A673 (cell line): Measurements from ENCODE around the gene ARMH3. TPM values are rescaled to one million over a fixed set of nuclear protein-coding genes. Genes with fewer than 3 reads are reported as not detected.

Experiments
- Bru-seq: library from RNA; stranded (reverse); fragments of 400-500 nt; gene quantifications from one replicate; lab custom pipeline; 2021; lab: Mats Ljungman, UMichigan
- BruChase-seq, 2 experiments: library from RNA; stranded (reverse); fragments of 400-500 nt; gene quantifications; one replicate each; lab custom pipeline; 2021; lab: Mats Ljungman, UMichigan
- BruUV-seq: library from RNA; stranded (reverse); fragments of 400-500 nt; replicated peaks from 2 replicates; lab custom pipeline; 2021; lab: Mats Ljungman, UMichigan
- CTCF ChIA-PET: fragments of 300-600 bp; sonication (Branson Sonifier 250); formaldehyde crosslinking; loops from one replicate; lab custom pipeline; 2022; ENCODE audit warnings: antibody characterized with exemption; lab: Charles Lee
- POLR2A ChIA-PET: fragments of 300-600 bp; sonication (Branson Sonifier 250); formaldehyde crosslinking; loops from one replicate; lab custom pipeline; 2022; ENCODE audit warnings: antibody characterized with exemption; ENCODE audit not compliant: low non-redundant PET; lab: Charles Lee
- DNase-seq: peaks from one replicate; pipeline ENCODE4 v3.0.0-alpha.2; 2015; ENCODE audit warnings: low spot score
- H3K27ac ChIP-seq: fragments of 200-600 bp; sonication (generic); 2 replicates; pipeline ENCODE4 v1.5.1; 2016; ENCODE audit warnings: mixed run types, low read depth, mild to moderate bottlenecking, mixed read lengths, antibody characterized with exemption, low read length; ENCODE audit not compliant: poor library complexity, severe bottlenecking
- H3K27me3 ChIP-seq: fragments of 200-600 bp; sonication (generic); replicated peaks from 2 replicates; pipeline ENCODE4 v1.6.1; 2017; ENCODE audit warnings: mixed run types, low read depth, mild to moderate bottlenecking, mixed read lengths, antibody characterized with exemption, low read length; ENCODE audit not compliant: insufficient read depth, poor library complexity
- H3K36me3 ChIP-seq: fragments of 200-600 bp; sonication (generic); 2 replicates; pipeline ENCODE4 v1.6.1; 2016; ENCODE audit warnings: mixed run types, mild to moderate bottlenecking, mixed read lengths, antibody characterized with exemption, low read length; ENCODE audit not compliant: insufficient read depth, poor library complexity, severe bottlenecking
- H3K4me1 ChIP-seq: fragments of 200-600 bp; sonication (generic); 2 replicates; pipeline ENCODE4 v1.6.1; 2017; ENCODE audit warnings: mixed run types, mild to moderate bottlenecking, mixed read lengths, antibody characterized with exemption, low read length; ENCODE audit not compliant: insufficient read depth, poor library complexity, severe bottlenecking
- H3K4me3 ChIP-seq: fragments of 200-600 bp; sonication (generic); 2 replicates; pipeline ENCODE4 v1.5.1; 2016; ENCODE audit warnings: low read depth, mixed run types, mild to moderate bottlenecking, mixed read lengths, low read length; ENCODE audit not compliant: poor library complexity, severe bottlenecking
- H3K9me3 ChIP-seq: fragments of 200-600 bp; sonication (generic); 2 replicates; pipeline ENCODE4 v1.6.1; 2016; ENCODE audit warnings: mixed run types, low read depth, mild to moderate bottlenecking, mixed read lengths, antibody characterized with exemption, low read length; ENCODE audit not compliant: poor library complexity, severe bottlenecking
- EZH2 ChIP-seq: fragments of 200-600 bp; sonication (generic); IDR thresholded peaks from 2 replicates; pipeline ENCODE4 v1.6.1; 2017; ENCODE audit warnings: borderline replicate concordance, low read depth, mild to moderate bottlenecking, mixed read lengths, antibody characterized with exemption, low read length; ENCODE audit not compliant: poor library complexity, severe bottlenecking
- intact Hi-C: fragments of 100-400 bp; cut with micrococcal nuclease; formaldehyde crosslinking; loops from one replicate; pipeline ENCODE4 v1.10.0; 2022; ENCODE audit not compliant: unreplicated experiment
- long read RNA-seq: library from polyadenylated mRNA; stranded (forward); transcript quantifications from one replicate; pipeline ENCODE4 v2.0.0, GENCODE V29; 2022
- total RNA-seq: library from RNA; stranded (reverse); gene quantifications from 2 replicates; pipeline ENCODE4 v1.2.3, GENCODE V29; 2021
- TF ChIP-seq, protein P1 (sequence below): fragments of 300-800, 200-600 bp; sonication (generic); conservative IDR thresholded peaks from 2 replicates; pipeline ENCODE4 v1.5.1; 2017; ENCODE audit warnings: low read depth, mild to moderate bottlenecking, antibody characterized with exemption, low read length, moderate library complexity, mixed read lengths

The ARMH3 gene
- 17.8 and 19.7 TPM in 2 replicates for total RNA-seq
- Bru-seq, nascent RNA = percentile 73 among the genes with signal in this experiment
- percentile 67 among the genes with signal in this experiment for BruChase-seq, experiment 1, labeled RNA remaining after a 2-hour chase
- BruChase-seq, experiment 2, labeled RNA remaining after a 6-hour chase = percentile 71 among the genes with signal in this experiment
- long read RNA-seq, full-length matches to known transcripts = 11 of 29 reads
- long read RNA-seq, partial matches to known transcripts = 1 of 29 reads
- long read RNA-seq, other reads (novel, unspliced or antisense) = 17 of 29 reads

GRCh38 chr10:102055647-102056419 lies at the start of gene ARMH3:
TSS of gene ARMH3 (minus strand) at chr10:102056173. CDS start at chr10:102040114, 16,059 bp downstream.
- peaks cover 9% of the 10 kb centered on the region for H3K4me1 ChIP-seq
- H3K4me3 ChIP-seq = peak within 1 kb of the TSS; percentile 65
- intact Hi-C loops = no loop called here
- no peaks in the 10 kb centered on the region for H3K9me3 ChIP-seq
- H3K27ac ChIP-seq = peak within 1 kb of the TSS; percentile 83
- BruUV-seq = TSS peak; percentile 29
- CTCF ChIA-PET = no interaction called here
- TF ChIP-seq EZH2 = no peak
- TF ChIP-seq, protein P1, sequence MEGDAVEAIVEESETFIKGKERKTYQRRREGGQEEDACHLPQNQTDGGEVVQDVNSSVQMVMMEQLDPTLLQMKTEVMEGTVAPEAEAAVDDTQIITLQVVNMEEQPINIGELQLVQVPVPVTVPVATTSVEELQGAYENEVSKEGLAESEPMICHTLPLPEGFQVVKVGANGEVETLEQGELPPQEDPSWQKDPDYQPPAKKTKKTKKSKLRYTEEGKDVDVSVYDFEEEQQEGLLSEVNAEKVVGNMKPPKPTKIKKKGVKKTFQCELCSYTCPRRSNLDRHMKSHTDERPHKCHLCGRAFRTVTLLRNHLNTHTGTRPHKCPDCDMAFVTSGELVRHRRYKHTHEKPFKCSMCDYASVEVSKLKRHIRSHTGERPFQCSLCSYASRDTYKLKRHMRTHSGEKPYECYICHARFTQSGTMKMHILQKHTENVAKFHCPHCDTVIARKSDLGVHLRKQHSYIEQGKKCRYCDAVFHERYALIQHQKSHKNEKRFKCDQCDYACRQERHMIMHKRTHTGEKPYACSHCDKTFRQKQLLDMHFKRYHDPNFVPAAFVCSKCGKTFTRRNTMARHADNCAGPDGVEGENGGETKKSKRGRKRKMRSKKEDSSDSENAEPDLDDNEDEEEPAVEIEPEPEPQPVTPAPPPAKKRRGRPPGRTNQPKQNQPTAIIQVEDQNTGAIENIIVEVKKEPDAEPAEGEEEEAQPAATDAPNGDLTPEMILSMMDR = no peak
- POLR2A ChIA-PET = no interaction called here
- no peaks in the 10 kb centered on the region for H3K27me3 ChIP-seq
- peak; percentile 99 for DNase-seq
- no peaks in the 10 kb centered on the region for H3K36me3 ChIP-seq

- TF ChIP-seq, protein P1 = no peak
- no peak for TF ChIP-seq EZH2
- Histone ChIP-seq H3K4me3 (no peak overlapping the region), H3K27me3 (no peaks in the 10 kb centered on the region), H3K27ac (no peak overlapping the region), H3K36me3 (peaks cover 4% of the 10 kb centered on the region), H3K4me1 (no peaks in the 10 kb centered on the region), H3K9me3 (no peaks in the 10 kb centered on the region)
- CTCF ChIA-PET = no interaction called here
- intact Hi-C loops = no loop called here
- POLR2A ChIA-PET = no interaction called here
- BruUV-seq = no TSS peak
- no peak for DNase-seq
Observed at GRCh38 chr10:102102421-102102820, 46.4 kb upstream of the ARMH3 start.

- no peak for DNase-seq
- no peaks in the 10 kb centered on the region for H3K27me3 ChIP-seq
- ChIA-PET CTCF (no interaction called here), POLR2A (interaction anchor here (0.6 kb wide), 1 partner anchor 14 kb away, joined by 3 read pairs; no protein-coding TSS in a partner anchor)
- H3K36me3 ChIP-seq = peaks cover 4% of the 10 kb centered on the region
- no peaks in the 10 kb centered on the region for H3K9me3 ChIP-seq
- TF ChIP-seq, protein P1 = 0 out of 2 replicates have a peak, but pooled peaks have one; percentile 19
- TF ChIP-seq EZH2 = no peak
- H3K4me1 ChIP-seq = no peaks in the 10 kb centered on the region
- H3K4me3 ChIP-seq = no peak overlapping the region
- no peak overlapping the region for H3K27ac ChIP-seq
- no TSS peak for BruUV-seq
- intact Hi-C loops = no loop called here
Observed at GRCh38 chr10:102101152-102101551, 45.2 kb upstream of the ARMH3 start.
